HepG2 (cell line): ENCODE measurements around the gene CCDC154.

ENCODE experiments used
- CTCF ChIP-seq: sonication (generic); formaldehyde crosslinking; IDR thresholded peaks from 2 replicates; pipeline ENCODE4 v1.5.0; 2020; ENCODE audit warnings: mild to moderate bottlenecking, missing genetic modification reagents, moderate library complexity
- E2F1 ChIP-seq: sonication (generic); formaldehyde crosslinking; IDR thresholded peaks from 2 replicates; pipeline ENCODE4 v1.5.0; 2020; ENCODE audit warnings: missing genetic modification reagents
- ELF4 ChIP-seq: sonication (generic); formaldehyde crosslinking; IDR thresholded peaks from 2 replicates; pipeline ENCODE4 v1.5.0; 2020; ENCODE audit warnings: missing genetic modification reagents, mild to moderate bottlenecking, moderate library complexity, borderline replicate concordance
- EP300 ChIP-seq, 3 experiments: sonication (generic) in 1 of 3; formaldehyde crosslinking in 1 of 3; IDR thresholded peaks; 2 replicates each; pipeline versions ENCODE4 v1.5.1 to v1.6.1; 2011 to 2020; ENCODE audit warnings: low read depth in 2 of 3, low read length in 2 of 3, borderline replicate concordance in 1 of 3, improper control_type of control experiment in 1 of 3, mild to moderate bottlenecking in 1 of 3, missing genetic modification reagents in 1 of 3, moderate library complexity in 1 of 3
- EZH2 ChIP-seq: conservative IDR thresholded peaks from 2 replicates; pipeline ENCODE4 v1.6.1; 2012; ENCODE audit warnings: mild to moderate bottlenecking, low read depth, low read length, moderate library complexity
- HDAC6 ChIP-seq: fragments of 200-600 bp; sonication (generic); IDR thresholded peaks from 2 replicates; pipeline ENCODE4 v1.7.0; 2017; ENCODE audit warnings: mild to moderate bottlenecking, antibody characterized with exemption, low read length, low read depth
- NR2F2 ChIP-seq: IDR thresholded peaks from 2 replicates; pipeline ENCODE4 v1.6.1; 2012; ENCODE audit warnings: low read depth, inconsistent platforms, borderline replicate concordance
- REST ChIP-seq, 2 experiments: IDR thresholded peaks; 2 replicates each; pipeline ENCODE4 v1.6.1; 2011 to 2012; ENCODE audit warnings: low read length in 2 of 2, borderline replicate concordance in 1 of 2, low read depth in 1 of 2, mild to moderate bottlenecking in 1 of 2, moderate library complexity in 1 of 2
- SYNCRIP ChIP-seq: fragments of 200-400 bp; formaldehyde crosslinking; IDR thresholded peaks from 2 replicates; pipeline ENCODE4 v1.6.1; 2018; ENCODE audit warnings: mild to moderate bottlenecking, low read depth, low read length; ENCODE audit not compliant: insufficient read depth
- TMF1 ChIP-seq: sonication (generic); formaldehyde crosslinking; IDR thresholded peaks from 2 replicates; pipeline ENCODE4 v1.8.1; 2022; ENCODE audit warnings: low read depth, missing genetic modification reagents

GRCh38 chr16:1430214-1430758 is 14.1 kb downstream of the CCDC154 start:
- TF ChIP-seq EZH2 (no peak), CTCF (CRISPR knock-in tag) (no peak), NR2F2 (no peak), EP300 (IDR thresholded peaks at IDR 0.05; ENCODE audit: low read depth in 2 of 2, low read length in 2 of 2) (no peak), EP300 (CRISPR knock-in tag; IDR thresholded peaks at IDR 0.05; ENCODE audit: borderline replicate concordance) (no peak), HDAC6 (no peak), E2F1 (CRISPR knock-in tag) (no peak), ELF4 (no peak), TMF1 (CRISPR knock-in tag) (no peak), SYNCRIP (no peak), REST (IDR thresholded peaks at IDR 0.05; ENCODE audit: borderline replicate concordance in 1 of 2, low read depth in 1 of 2, low read length in 2 of 2) (no peak)
